Gastrocnemius medialis (tissue), 4 donors: ENCODE measurements around the gene SCARB1.

ENCODE experiments used
- CTCF ChIP-seq, 5 experiments: fragments of 450-650 bp in 3 of 5; fragments of 200-600 bp in 2 of 5; sonication (generic) in 2 of 5; IDR thresholded peaks in 4 of 5; conservative IDR thresholded peaks in 1 of 5; 1 replicate in 4 of 5; 2 replicates in 1 of 5; pipeline ENCODE4 v1.5.1; 2016 to 2019; ENCODE audit warnings: antibody characterized with exemption in 5 of 5, mild to moderate bottlenecking in 3 of 5, moderate library complexity in 3 of 5
- POLR2A ChIP-seq, 2 donors: fragments of 450-650 bp; IDR thresholded peaks; one replicate each; pipeline ENCODE4 v1.6.1; 2017; ENCODE audit warnings: antibody characterized with exemption in 2 of 2, mild to moderate bottlenecking in 2 of 2, moderate library complexity in 2 of 2

DNA sequence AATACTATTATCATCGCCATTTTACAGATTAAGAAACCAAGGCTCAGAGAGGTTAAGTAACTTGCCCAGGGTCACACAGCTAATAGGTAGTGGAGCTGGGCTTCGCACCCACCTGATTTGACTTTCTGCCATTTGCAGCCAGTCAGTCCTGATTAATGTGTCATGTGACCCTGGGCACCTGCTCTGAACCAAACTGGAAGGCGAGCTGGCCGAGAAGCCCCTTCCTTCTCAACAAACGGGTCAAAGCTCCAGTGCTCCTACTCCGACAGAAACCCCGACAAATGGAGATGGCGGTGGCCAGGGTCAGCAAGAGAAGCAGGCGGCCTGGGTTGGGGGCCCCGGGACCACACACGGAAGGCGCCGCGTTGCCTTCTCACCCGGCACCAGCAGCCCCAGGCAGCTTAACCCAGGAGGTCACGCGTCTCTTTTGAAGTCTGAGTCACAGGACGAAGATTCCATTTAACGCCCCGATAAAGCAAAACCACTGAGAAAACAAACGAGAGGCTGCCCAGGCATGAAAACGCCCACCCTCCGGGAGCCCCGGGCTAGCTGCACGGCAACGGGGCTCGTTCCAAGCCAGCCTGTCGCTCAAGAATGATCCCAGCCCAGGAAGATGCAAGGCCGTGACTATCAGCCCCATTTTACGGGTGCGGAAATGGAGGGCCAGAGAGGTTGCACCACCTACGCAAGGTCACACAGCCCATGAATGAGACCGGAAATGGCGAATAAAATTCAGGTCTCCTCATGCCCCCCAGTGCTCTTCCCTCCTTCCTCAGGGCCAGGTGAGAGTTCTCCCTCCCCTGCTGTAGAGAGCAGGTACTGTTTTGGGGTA, 124.8 kb downstream of the SCARB1 start:
- TF ChIP-seq CTCF (IDR thresholded peaks at IDR 0.05 in 4 of 5, conservative IDR thresholded peaks at IDR 0.05 in 1 of 5) = no peak
- no peak for TF ChIP-seq POLR2A (IDR thresholded peaks at IDR 0.05)
